NCI-H1436 (cell line): ENCODE data around the gene NAA38.
A peak's percentile ranks its signal among the peaks of the same experiment; 100 is the strongest.

Experiments used
- DNase-seq: peaks from one replicate; lab custom pipeline; 2025; lab: John Stamatoyannopoulos, UW

NAA38 gene

GRCh38 chr17:7852919-7853690 is 4.3 kb downstream of the NAA38 start:
- DNase-seq, result no peak

DNA sequence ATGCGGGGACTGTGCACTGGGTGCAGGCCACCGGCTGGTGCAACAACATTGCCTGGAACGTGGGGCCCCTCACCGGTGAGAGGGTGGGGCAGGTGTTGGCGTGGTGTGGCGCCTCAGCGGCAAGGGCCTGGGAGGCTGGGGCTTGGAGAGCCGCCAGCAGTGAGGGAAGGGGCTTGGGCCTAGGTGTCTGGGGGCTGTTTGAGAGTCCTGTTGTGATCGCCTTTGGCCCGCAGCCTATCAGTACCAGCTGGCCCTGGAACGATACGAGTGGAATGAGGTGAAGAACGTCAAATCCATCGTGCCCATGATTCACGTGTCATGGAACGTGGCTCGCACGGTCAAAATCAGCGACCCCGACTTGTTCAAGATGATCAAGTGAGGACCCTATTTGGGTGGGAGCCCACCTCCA is 5.1 kb downstream of the NAA38 start:
- no peak for DNase-seq

- DNase-seq, result peak; percentile 94
Measured at GRCh38 chr17:7851438-7852261, 5.7 kb downstream of the NAA38 start.

DNA sequence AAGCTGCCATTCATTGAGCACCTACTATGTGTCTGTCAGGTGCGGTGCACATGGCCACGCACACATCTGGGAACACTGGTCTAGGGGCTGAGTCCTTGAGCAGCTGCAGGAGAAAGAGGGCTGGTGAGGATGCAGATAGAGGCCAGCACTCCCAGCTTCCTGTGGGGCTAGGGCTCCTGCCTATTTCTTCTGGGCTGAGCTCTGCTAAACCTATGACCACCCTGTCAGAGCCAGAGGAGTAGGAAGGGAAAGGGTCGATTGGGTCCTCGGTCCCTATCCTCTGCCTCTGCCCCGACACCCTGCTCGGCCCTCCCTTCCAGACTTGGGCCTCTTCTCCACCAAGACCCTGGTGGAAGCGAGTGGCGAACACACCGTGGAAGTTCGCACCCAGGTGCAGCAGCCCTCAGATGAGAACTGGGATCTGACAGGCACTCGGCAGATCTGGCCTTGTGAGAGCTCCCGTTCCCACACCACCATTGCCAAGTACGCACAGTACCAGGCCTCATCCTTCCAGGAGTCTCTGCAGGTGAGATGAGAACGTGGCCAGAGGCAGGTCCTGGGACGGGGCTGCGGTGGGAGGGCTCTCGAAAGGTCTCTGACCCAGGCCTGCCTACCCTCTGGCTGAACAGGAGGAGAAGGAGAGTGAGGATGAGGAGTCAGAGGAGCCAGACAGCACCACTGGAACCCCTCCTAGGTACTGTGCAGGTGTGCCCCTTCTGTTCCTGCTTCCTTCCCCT is 6.5 kb downstream of the NAA38 start:
- no peak for DNase-seq

GRCh38 chr17:7849751-7850504 is 7.4 kb downstream of the NAA38 start:
- no peak for DNase-seq

GRCh38 chr17:7849130-7849750 is 8.1 kb downstream of the NAA38 start:
- DNase-seq, result no peak

DNA sequence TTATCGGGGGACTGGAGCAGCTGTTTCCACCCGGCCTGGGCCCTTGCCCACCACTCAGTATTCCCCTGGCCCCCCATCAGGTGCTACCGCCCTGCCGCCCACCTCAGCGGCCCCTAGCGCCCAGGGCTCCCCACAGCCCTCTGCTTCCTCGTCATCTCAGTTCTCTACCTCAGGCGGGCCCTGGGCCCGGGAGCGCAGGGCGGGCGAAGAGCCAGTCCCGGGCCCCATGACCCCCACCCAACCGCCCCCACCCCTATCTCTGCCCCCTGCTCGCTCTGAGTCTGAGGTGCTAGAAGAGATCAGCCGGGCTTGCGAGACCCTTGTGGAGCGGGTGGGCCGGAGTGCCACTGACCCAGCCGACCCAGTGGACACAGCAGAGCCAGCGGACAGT is 8.6 kb downstream of the NAA38 start:
- no peak for DNase-seq

GRCh38 chr17:7848131-7848579 is 9.2 kb downstream of the NAA38 start:
- no peak for DNase-seq

GRCh38 chr17:7846765-7847661 is 10.3 kb downstream of the NAA38 start:
- DNase-seq, result no peak

DNA sequence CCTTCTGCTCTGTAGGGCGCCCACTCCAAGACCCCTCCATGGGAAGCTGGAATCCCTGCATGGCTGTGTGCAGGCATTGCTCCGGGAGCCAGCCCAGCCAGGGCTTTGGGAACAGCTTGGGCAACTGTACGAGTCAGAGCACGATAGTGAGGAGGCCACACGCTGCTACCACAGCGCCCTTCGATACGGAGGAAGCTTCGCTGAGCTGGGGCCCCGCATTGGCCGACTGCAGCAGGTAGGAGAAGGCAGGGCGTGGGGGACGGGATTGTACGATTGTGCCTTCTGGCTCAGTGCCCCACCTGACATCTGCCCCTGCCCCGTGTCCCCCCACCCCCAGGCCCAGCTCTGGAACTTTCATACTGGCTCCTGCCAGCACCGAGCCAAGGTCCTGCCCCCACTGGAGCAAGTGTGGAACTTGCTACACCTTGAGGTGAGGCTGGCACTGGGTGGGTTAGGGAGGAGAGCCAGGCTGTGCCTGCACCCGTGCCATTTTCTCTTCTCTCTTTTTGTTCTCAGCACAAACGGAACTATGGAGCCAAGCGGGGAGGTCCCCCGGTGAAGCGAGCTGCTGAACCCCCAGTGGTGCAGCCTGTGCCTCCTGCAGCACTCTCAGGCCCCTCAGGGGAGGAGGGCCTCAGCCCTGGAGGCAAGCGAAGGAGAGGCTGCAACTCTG is 11.2 kb downstream of the NAA38 start:
- no peak for DNase-seq

- DNase-seq, result no peak
Measured at GRCh38 chr17:7845359-7846062, 11.8 kb downstream of the NAA38 start.

DNA sequence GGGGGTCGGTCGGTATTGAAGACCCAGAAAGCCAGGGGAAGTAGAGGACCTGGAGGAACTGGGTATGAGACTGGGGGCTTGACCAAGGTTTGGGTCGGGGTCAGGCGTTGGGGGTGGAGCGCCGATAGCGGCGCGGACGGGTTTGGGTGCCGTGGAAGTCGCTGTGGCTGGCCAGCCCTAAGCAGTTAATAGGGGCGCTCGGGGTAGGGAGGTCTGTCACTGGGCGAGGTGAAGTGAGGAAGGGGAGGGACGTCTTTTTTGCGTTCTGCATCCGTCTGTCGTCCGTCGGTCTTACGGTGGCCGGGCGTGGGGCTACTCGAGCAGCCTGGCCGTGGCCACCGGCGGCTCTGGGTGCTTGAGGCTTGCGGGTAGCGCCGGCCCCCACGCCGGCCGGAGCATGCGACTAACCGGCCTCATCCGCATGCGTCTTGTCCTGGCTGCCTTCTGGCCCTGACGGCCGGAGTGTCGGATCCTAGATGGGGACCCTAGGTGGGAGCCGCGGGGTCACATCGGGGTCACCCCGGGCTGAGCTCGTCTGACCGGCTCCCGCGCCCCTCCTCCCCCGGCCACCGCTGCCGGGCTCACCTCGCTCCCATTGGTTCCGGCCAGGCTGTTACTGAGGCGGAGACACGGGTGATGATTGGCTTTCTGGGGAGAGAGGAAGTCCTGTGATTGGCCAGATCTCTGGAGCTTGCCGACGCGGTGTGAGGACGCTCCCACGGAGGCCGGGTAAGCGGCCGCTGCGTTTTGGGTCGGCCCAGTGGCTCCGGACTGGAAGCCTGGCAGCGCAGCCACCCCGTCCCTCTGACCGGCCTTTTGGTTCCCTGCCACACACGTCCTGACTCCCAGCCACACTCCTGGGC is 12.8 kb downstream of the NAA38 start:
- DNase-seq, result peak; percentile 86

DNA sequence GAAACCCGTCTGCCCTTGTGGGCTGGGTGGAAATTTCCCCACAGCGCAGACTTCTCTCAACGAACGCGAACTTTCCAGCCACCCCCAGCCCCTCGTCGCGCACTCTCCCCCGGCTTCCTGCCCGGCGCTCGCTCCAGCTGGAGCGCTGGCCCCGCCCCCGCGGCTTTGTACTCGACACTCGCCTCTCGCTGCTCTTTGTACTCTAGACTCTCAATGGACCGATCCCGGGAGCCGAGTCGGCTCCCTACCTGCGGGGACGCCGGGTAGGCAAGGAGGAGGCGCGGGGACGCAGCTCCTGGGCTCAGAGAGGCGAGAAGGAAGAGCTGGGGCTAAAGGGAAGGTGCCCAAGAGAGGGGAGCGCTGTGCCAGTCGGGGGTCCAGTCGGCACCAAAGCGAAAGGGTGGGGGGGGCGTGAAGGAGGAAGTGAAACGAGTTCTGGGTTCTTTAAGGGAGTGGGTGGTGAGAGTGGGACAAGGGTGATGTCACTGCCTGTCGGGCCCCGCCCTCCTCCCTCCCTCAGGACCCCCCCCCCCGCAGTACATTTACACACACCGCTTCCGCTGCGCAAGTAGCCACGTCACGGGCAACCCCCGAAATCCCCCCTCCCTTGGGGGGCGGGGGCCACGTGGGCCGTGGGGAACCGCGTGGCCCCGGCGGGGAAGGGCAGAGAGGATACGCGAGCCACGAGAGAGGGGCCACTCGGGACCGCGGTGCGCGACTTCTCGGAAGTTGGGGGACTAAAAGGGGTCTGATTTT is 13.6 kb downstream of the NAA38 start:
- peak; percentile 67 for DNase-seq

GRCh38 chr17:7843257-7843535 is 14.2 kb downstream of the NAA38 start:
- DNase-seq, result no peak

DNA sequence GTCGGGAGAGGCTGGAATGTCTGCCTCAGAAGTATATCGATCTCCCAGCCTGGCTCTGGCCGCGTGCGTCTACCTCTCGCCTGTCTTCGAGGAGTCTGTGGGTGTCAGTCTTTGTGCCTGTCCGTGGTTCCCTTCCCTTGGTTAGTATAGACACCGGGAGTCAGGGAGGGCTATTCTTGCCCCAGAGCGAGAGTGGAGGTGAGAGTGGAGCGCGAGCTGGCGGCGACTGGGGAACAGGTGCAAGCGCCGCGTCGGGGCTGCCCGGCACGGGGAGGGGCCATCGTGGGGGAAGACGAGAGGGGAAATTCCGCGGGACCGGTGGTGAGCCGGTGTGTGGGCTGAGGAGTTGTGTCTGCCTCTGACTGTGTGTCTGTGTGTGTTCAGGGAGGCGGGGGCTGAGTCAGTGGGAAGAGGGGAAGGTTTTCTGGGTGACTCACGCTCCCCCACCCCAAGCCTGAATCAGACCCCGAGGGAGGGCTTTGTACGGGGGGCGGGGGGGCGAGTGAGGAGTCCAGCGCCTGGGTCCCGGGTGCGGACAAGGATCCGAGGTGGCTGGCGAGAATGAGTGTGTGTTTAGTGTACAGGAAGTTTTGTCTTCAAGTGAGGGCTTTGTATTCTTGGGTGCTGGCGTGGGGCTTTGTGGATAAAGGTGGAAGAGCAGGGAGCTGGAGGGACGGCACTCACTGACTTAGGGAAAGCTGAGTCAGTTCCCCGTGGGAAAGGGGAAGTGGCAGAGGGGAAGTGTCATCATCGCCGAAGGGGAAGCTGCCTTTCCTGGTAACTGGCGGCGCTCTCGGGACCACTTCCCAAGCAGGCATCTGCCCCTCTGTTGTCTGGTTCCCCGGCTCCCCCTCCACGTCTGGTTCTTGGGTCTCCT is 14.7 kb downstream of the NAA38 start:
- peak; percentile 57 for DNase-seq

DNA sequence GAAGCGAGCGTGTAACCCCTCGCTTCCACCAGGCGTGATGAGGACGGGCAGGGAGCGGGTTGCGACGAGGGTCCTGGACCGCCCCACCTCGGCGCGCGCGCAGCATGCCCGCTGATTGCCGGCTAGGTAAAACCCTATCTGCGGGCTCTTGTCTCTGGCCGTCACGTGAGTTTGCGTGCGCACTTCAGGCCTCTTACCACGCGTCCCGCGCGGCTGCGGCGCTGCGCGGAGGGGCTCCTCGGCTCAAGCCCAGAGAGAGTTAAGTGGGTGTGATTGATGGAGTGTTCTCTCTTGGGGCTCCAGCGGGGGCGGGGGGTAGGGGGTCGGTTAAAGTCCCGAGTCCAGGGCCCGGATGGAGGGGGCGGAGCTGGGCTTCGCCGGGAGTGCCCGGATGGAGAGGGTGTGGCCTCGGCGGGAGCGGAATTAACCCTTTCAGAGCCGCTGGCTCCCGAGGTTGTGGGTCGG is 15.4 kb downstream of the NAA38 start:
- DNase-seq, result peak; percentile 93
